Central memory CD8-positive, alpha-beta T cell (primary cell): ENCODE results near the gene KIF4A.
"Not testable (repeated sequence)": the region's sequence is repeated elsewhere in the genome, so short reads cannot be mapped to it uniquely, and the experiment has no call there.

Source experiments
- ATAC-seq: fragments of 150-1000 bp; cut with Tn5 transposase; replicated peaks from 2 replicates; pipeline ENCODE4 v1.10.0; 2022; ENCODE audit warnings: mild to moderate bottlenecking, moderate FRiP score, moderate number of reproducible peaks; ENCODE audit not compliant: poor library complexity, severe bottlenecking; ENCODE audit errors: extremely low read depth
- DNase-seq, 2 donors: peaks; one replicate each; pipeline ENCODE4 v3.0.0; 2021; ENCODE audit warnings: low spot score in 2 of 2
- H3K27ac Mint-ChIP-seq: one replicate; pipeline ENCODE4 v1.8.0; 2022; ENCODE audit warnings: low read depth, mild to moderate bottlenecking, moderate library complexity, mixed read lengths
- H3K27me3 Mint-ChIP-seq: one replicate; pipeline ENCODE4 v1.8.0; 2022; ENCODE audit warnings: mixed read lengths
- H3K36me3 Mint-ChIP-seq: one replicate; pipeline ENCODE4 v1.8.0; 2022; ENCODE audit warnings: mild to moderate bottlenecking, moderate library complexity, mixed read lengths; ENCODE audit not compliant: insufficient read depth
- H3K4me1 Mint-ChIP-seq: one replicate; pipeline ENCODE4 v1.8.0; 2022; ENCODE audit warnings: mixed read lengths
- H3K4me3 Mint-ChIP-seq: one replicate; pipeline ENCODE4 v1.8.0; 2022; ENCODE audit warnings: mild to moderate bottlenecking, moderate library complexity, mixed read lengths
- H3K9me3 Mint-ChIP-seq: one replicate; pipeline ENCODE4 v1.8.0; 2022; ENCODE audit warnings: mixed read lengths

The KIF4A gene

GRCh38 chrX:70352496-70352895, 62.6 kb downstream of the KIF4A start:
- Mint-ChIP-seq H3K4me1 (no peaks in the 10 kb centered on the region), H3K4me3 (no peak overlapping the region), H3K27me3 (no peaks in the 10 kb centered on the region), H3K36me3 (peaks cover 1% of the 10 kb centered on the region), H3K27ac (no peak overlapping the region), H3K9me3 (no peaks in the 10 kb centered on the region)
- ATAC-seq = no peak
- no peak for DNase-seq

GRCh38 chrX:70353514-70353913, 63.6 kb downstream of the KIF4A start:
- H3K27ac Mint-ChIP-seq = no peak overlapping the region
- peaks cover 1% of the 10 kb centered on the region for H3K36me3 Mint-ChIP-seq
- H3K4me3 Mint-ChIP-seq = no peak overlapping the region
- H3K27me3 Mint-ChIP-seq = no peaks in the 10 kb centered on the region
- ATAC-seq (no peak), DNase-seq (no peak)
- H3K9me3 Mint-ChIP-seq = no peaks in the 10 kb centered on the region
- no peaks in the 10 kb centered on the region for H3K4me1 Mint-ChIP-seq

GRCh38 chrX:70354716-70355115, 64.8 kb downstream of the KIF4A start:
- Mint-ChIP-seq H3K27ac (no peak overlapping the region), H3K27me3 (no peaks in the 10 kb centered on the region), H3K9me3 (no peaks in the 10 kb centered on the region), H3K4me1 (no peaks in the 10 kb centered on the region), H3K36me3 (peaks cover 1% of the 10 kb centered on the region), H3K4me3 (no peak overlapping the region)
- ATAC-seq (no peak), DNase-seq (no peak)

- Mint-ChIP-seq H3K27ac (no peak overlapping the region), H3K4me3 (no peak overlapping the region)
- ATAC-seq = no peak
Measured at GRCh38 chrX:70359458-70359857, 69.6 kb downstream of the KIF4A start.

GRCh38 chrX:70360366-70360765, 70.5 kb downstream of the KIF4A start:
- no peak overlapping the region for H3K4me3 Mint-ChIP-seq
- H3K27ac Mint-ChIP-seq = no peak overlapping the region
- no peaks in the 10 kb centered on the region for H3K9me3 Mint-ChIP-seq
- H3K4me1 Mint-ChIP-seq = no peaks in the 10 kb centered on the region
- ATAC-seq = no peak
- H3K36me3 Mint-ChIP-seq = no peaks in the 10 kb centered on the region
- DNase-seq = no peak
- no peaks in the 10 kb centered on the region for H3K27me3 Mint-ChIP-seq

More at GRCh38 chrX:70359458-70359857, 69.6 kb downstream of the KIF4A start:
- no peak for DNase-seq
- Mint-ChIP-seq H3K9me3 (no peaks in the 10 kb centered on the region), H3K4me1 (no peaks in the 10 kb centered on the region), H3K36me3 (peaks cover 1% of the 10 kb centered on the region), H3K27me3 (no peaks in the 10 kb centered on the region)

- not testable (repeated sequence) for H3K27ac Mint-ChIP-seq, H3K36me3 Mint-ChIP-seq, H3K27me3 Mint-ChIP-seq, DNase-seq, H3K4me1 Mint-ChIP-seq, H3K4me3 Mint-ChIP-seq, H3K9me3 Mint-ChIP-seq, ATAC-seq
Measured at GRCh38 chrX:70368731-70369130, 78.8 kb downstream of the KIF4A start.

- H3K4me3 Mint-ChIP-seq = no peak overlapping the region
- peak overlapping the region; percentile 10 for H3K27ac Mint-ChIP-seq
- no peaks in the 10 kb centered on the region for H3K27me3 Mint-ChIP-seq
- H3K4me1 Mint-ChIP-seq = no peaks in the 10 kb centered on the region
- H3K9me3 Mint-ChIP-seq = no peaks in the 10 kb centered on the region
- H3K36me3 Mint-ChIP-seq = no peaks in the 10 kb centered on the region
- DNase-seq = no peak
- no peak for ATAC-seq
Measured at GRCh38 chrX:70386235-70386634, 96.3 kb downstream of the KIF4A start.

GRCh38 chrX:70398899-70399298, 109.0 kb downstream of the KIF4A start:
- Mint-ChIP-seq H3K4me1 (no peaks in the 10 kb centered on the region), H3K36me3 (peaks cover 2% of the 10 kb centered on the region), H3K4me3 (no peak overlapping the region), H3K27ac (peak overlapping the region; percentile 89), H3K9me3 (no peaks in the 10 kb centered on the region), H3K27me3 (no peaks in the 10 kb centered on the region)
- ATAC-seq = peak; percentile 99
- DNase-seq = peak in 1 of 2 donors; percentile 28

- H3K36me3 Mint-ChIP-seq = not testable (repeated sequence)
Measured at GRCh38 chrX:70400181-70400580, 110.3 kb downstream of the KIF4A start.

GRCh38 chrX:70402721-70403120, 112.8 kb downstream of the KIF4A start:
- H3K9me3 Mint-ChIP-seq = no peaks in the 10 kb centered on the region
- ATAC-seq (no peak), DNase-seq (no peak)
- no peak overlapping the region for H3K27ac Mint-ChIP-seq
- H3K4me1 Mint-ChIP-seq = no peaks in the 10 kb centered on the region
- H3K27me3 Mint-ChIP-seq = no peaks in the 10 kb centered on the region
- no peaks in the 10 kb centered on the region for H3K36me3 Mint-ChIP-seq
- H3K4me3 Mint-ChIP-seq = no peak overlapping the region

More at GRCh38 chrX:70400181-70400580, 110.3 kb downstream of the KIF4A start:
- H3K27me3 Mint-ChIP-seq, DNase-seq, H3K27ac Mint-ChIP-seq, ATAC-seq, H3K4me1 Mint-ChIP-seq, H3K4me3 Mint-ChIP-seq, H3K9me3 Mint-ChIP-seq: not testable (repeated sequence)

- Mint-ChIP-seq H3K27me3 (no peaks in the 10 kb centered on the region), H3K27ac (no peak overlapping the region), H3K9me3 (no peaks in the 10 kb centered on the region), H3K36me3 (no peaks in the 10 kb centered on the region), H3K4me1 (no peaks in the 10 kb centered on the region), H3K4me3 (no peak overlapping the region)
- DNase-seq (no peak), ATAC-seq (no peak)
Measured at GRCh38 chrX:70405003-70405402, 115.1 kb downstream of the KIF4A start.

GRCh38 chrX:70410921-70411320, 121.0 kb downstream of the KIF4A start:
- no peak overlapping the region for H3K27ac Mint-ChIP-seq
- DNase-seq (no peak), ATAC-seq (no peak)
- no peaks in the 10 kb centered on the region for H3K4me1 Mint-ChIP-seq
- H3K27me3 Mint-ChIP-seq = no peaks in the 10 kb centered on the region
- H3K36me3 Mint-ChIP-seq = no peaks in the 10 kb centered on the region
- no peak overlapping the region for H3K4me3 Mint-ChIP-seq
- no peaks in the 10 kb centered on the region for H3K9me3 Mint-ChIP-seq

- ATAC-seq (no peak), DNase-seq (no peak)
- Mint-ChIP-seq H3K9me3 (no peaks in the 10 kb centered on the region), H3K27me3 (no peaks in the 10 kb centered on the region), H3K4me3 (no peak overlapping the region), H3K27ac (no peak overlapping the region), H3K36me3 (no peaks in the 10 kb centered on the region), H3K4me1 (no peaks in the 10 kb centered on the region)
Measured at GRCh38 chrX:70411475-70411874, 121.6 kb downstream of the KIF4A start.

GRCh38 chrX:70421618-70422017, 131.7 kb downstream of the KIF4A start:
- no peak overlapping the region for H3K27ac Mint-ChIP-seq
- DNase-seq (no peak), ATAC-seq (no peak)
- peaks cover 1% of the 10 kb centered on the region for H3K36me3 Mint-ChIP-seq
- H3K9me3 Mint-ChIP-seq = no peaks in the 10 kb centered on the region
- no peak overlapping the region for H3K4me3 Mint-ChIP-seq
- no peaks in the 10 kb centered on the region for H3K4me1 Mint-ChIP-seq
- H3K27me3 Mint-ChIP-seq = no peaks in the 10 kb centered on the region
